ENCODE data around the gene SLC35D2.

The SLC35D2 gene

GRCh38 chr9:96386157-96386556 is 2.6 kb upstream of the SLC35D2 start:
- TF ChIP-seq EZH2 (IDR thresholded peaks at IDR 0.05; ENCODE audit: borderline replicate concordance, low read depth, low read length, severe bottlenecking) (no peak), CTCF (IDR thresholded peaks at IDR 0.05; ENCODE audit: borderline replicate concordance, extremely low read depth, low read length, poor library complexity, severe bottlenecking) (no peak)
- no peak for ATAC-seq (ENCODE audit: insufficient read depth, low read depth)
- H3K36me3 ChIP-seq (ENCODE audit: insufficient read depth, low read length), result peaks cover 63% of the 10 kb centered on the region

GRCh38 chr9:96382839-96383164 is 709 bp downstream of the SLC35D2 start:
- Histone ChIP-seq H3K27ac (ENCODE audit: low read length) (no peak overlapping the region), H3K79me2 (ENCODE audit: insufficient read depth, low read length) (no peaks in the 10 kb centered on the region), H3K9ac (ENCODE audit: low read depth, low read length) (no peak overlapping the region), H3K4me1 (ENCODE audit: insufficient read depth, low read length) (no peaks in the 10 kb centered on the region), H4K20me1 (ENCODE audit: insufficient read depth, low read length) (no peaks in the 10 kb centered on the region), H3K27me3 (ENCODE audit: insufficient read depth, low read length, poor library complexity) (no peaks in the 10 kb centered on the region), H3K4me2 (ENCODE audit: insufficient read depth, low read length) (no peak overlapping the region), H3K36me3 (ENCODE audit: insufficient read depth, low read length) (peaks cover 31% of the 10 kb centered on the region), H3K4me3 (ENCODE audit: low read depth in 1 of 2, low read length in 2 of 2) (no peak overlapping the region), H3K9me3 (ENCODE audit: insufficient read depth, low read length, severe bottlenecking) (no peaks in the 10 kb centered on the region), H2AFZ (ENCODE audit: low read depth, low read length) (no peak overlapping the region)
- DNase-seq (no peak), ATAC-seq (ENCODE audit: insufficient read depth, low read depth) (no peak)
- TF ChIP-seq EZH2 (IDR thresholded peaks at IDR 0.05; ENCODE audit: borderline replicate concordance, low read depth, low read length, severe bottlenecking) (no peak), CTCF (IDR thresholded peaks at IDR 0.05; ENCODE audit: borderline replicate concordance, extremely low read depth, low read length, poor library complexity, severe bottlenecking) (no peak)

More at GRCh38 chr9:96386157-96386556, 2.6 kb upstream of the SLC35D2 start:
- no peak overlapping the region for H3K4me3 ChIP-seq (ENCODE audit: low read depth in 1 of 2, low read length in 2 of 2)
- no peak overlapping the region for H3K4me2 ChIP-seq (ENCODE audit: insufficient read depth, low read length)
- H3K27me3 ChIP-seq (ENCODE audit: insufficient read depth, low read length, poor library complexity), result no peaks in the 10 kb centered on the region
- peaks cover 18% of the 10 kb centered on the region for H4K20me1 ChIP-seq (ENCODE audit: insufficient read depth, low read length)
- H3K9me3 ChIP-seq (ENCODE audit: insufficient read depth, low read length, severe bottlenecking), result no peaks in the 10 kb centered on the region
- no peaks in the 10 kb centered on the region for H3K4me1 ChIP-seq (ENCODE audit: insufficient read depth, low read length)
- no peak for DNase-seq
- H3K9ac ChIP-seq (ENCODE audit: low read depth, low read length), result no peak overlapping the region
- no peaks in the 10 kb centered on the region; the same call in none of the 2 replicates for H3K79me2 ChIP-seq (ENCODE audit: insufficient read depth, low read length)
- no peak overlapping the region for H3K27ac ChIP-seq (ENCODE audit: low read length)
- no peak overlapping the region for H2AFZ ChIP-seq (ENCODE audit: low read depth, low read length)

- no peak for TF ChIP-seq CTCF (IDR thresholded peaks at IDR 0.05; ENCODE audit: borderline replicate concordance, extremely low read depth, low read length, poor library complexity, severe bottlenecking)
- H3K27me3 ChIP-seq (ENCODE audit: insufficient read depth, low read length, poor library complexity), result no peaks in the 10 kb centered on the region
- no peaks in the 10 kb centered on the region for H3K79me2 ChIP-seq (ENCODE audit: insufficient read depth, low read length)
- no peak overlapping the region for H3K4me2 ChIP-seq (ENCODE audit: insufficient read depth, low read length)
- H3K36me3 ChIP-seq (ENCODE audit: insufficient read depth, low read length), result peaks cover 28% of the 10 kb centered on the region
- H3K27ac ChIP-seq (ENCODE audit: low read length), result no peak overlapping the region
- H3K4me3 ChIP-seq (ENCODE audit: low read depth in 1 of 2, low read length in 2 of 2), result no peak overlapping the region
- DNase-seq (no peak), ATAC-seq (ENCODE audit: insufficient read depth, low read depth) (0 out of 3 replicates have a peak, but pooled peaks have one; percentile 14)
- H4K20me1 ChIP-seq (ENCODE audit: insufficient read depth, low read length), result no peaks in the 10 kb centered on the region
- no peak overlapping the region for H2AFZ ChIP-seq (ENCODE audit: low read depth, low read length)
- H3K9ac ChIP-seq (ENCODE audit: low read depth, low read length), result no peak overlapping the region
- H3K9me3 ChIP-seq (ENCODE audit: insufficient read depth, low read length, severe bottlenecking), result no peaks in the 10 kb centered on the region
- H3K4me1 ChIP-seq (ENCODE audit: insufficient read depth, low read length), result no peaks in the 10 kb centered on the region
Observed at GRCh38 chr9:96382175-96382574, 1.3 kb downstream of the SLC35D2 start.

GRCh38 chr9:96381696-96382095 is 1.8 kb downstream of the SLC35D2 start:
- Histone ChIP-seq H3K4me2 (ENCODE audit: insufficient read depth, low read length) (no peak overlapping the region), H3K36me3 (ENCODE audit: insufficient read depth, low read length) (peaks cover 23% of the 10 kb centered on the region), H2AFZ (ENCODE audit: low read depth, low read length) (no peak overlapping the region), H4K20me1 (ENCODE audit: insufficient read depth, low read length) (no peaks in the 10 kb centered on the region; the same call in 1 of the 2 replicates), H3K79me2 (ENCODE audit: insufficient read depth, low read length) (no peaks in the 10 kb centered on the region), H3K4me1 (ENCODE audit: insufficient read depth, low read length) (no peaks in the 10 kb centered on the region), H3K9ac (ENCODE audit: low read depth, low read length) (no peak overlapping the region), H3K27ac (ENCODE audit: low read length) (no peak overlapping the region), H3K27me3 (ENCODE audit: insufficient read depth, low read length, poor library complexity) (no peaks in the 10 kb centered on the region), H3K4me3 (ENCODE audit: low read depth in 1 of 2, low read length in 2 of 2) (no peak overlapping the region), H3K9me3 (ENCODE audit: insufficient read depth, low read length, severe bottlenecking) (no peaks in the 10 kb centered on the region)
- DNase-seq, result no peak
- no peak for TF ChIP-seq CTCF (IDR thresholded peaks at IDR 0.05; ENCODE audit: borderline replicate concordance, extremely low read depth, low read length, poor library complexity, severe bottlenecking)
- TF ChIP-seq EZH2 (IDR thresholded peaks at IDR 0.05; ENCODE audit: borderline replicate concordance, low read depth, low read length, severe bottlenecking), result no peak
- ATAC-seq (ENCODE audit: insufficient read depth, low read depth), result 0 out of 3 replicates have a peak, but pooled peaks have one; percentile 16

All from DND-41 (cell line).